Natural killer cell (primary cell): ENCODE data around the gene ADAMTSL1. TPM values are rescaled to one million over a fixed set of nuclear protein-coding genes. Genes with fewer than 3 reads are reported as not detected.

ENCODE experiments used
- ATAC-seq, 3 donors: fragments of 150-1000 bp in 2 of 3; fragments of 200-7000 bp in 1 of 3; cut with Tn5 transposase; 1 replicate in 1 of 3; 2 replicates in 2 of 3; pipeline ENCODE4 v1.10.0; 2021; ENCODE audit warnings: mild to moderate bottlenecking in 2 of 3, moderate library complexity in 2 of 3
- DNase-seq, 2 donors: peaks; one replicate each; pipeline versions ENCODE4 v3.0.0 to v3.0.0-alpha.2; 2013 to 2021; ENCODE audit warnings: mixed read lengths in 1 of 2
- H3K27ac ChIP-seq: one replicate; pipeline ENCODE4 v1.5.1; 2013; ENCODE audit warnings: mild to moderate bottlenecking, low read length
- H3K27me3 ChIP-seq: one replicate; pipeline ENCODE4 v1.6.1; 2013; ENCODE audit warnings: low read length; ENCODE audit not compliant: control insufficient read depth, insufficient read depth
- H3K36me3 ChIP-seq: one replicate; pipeline ENCODE4 v1.6.1; 2013; ENCODE audit warnings: low read length; ENCODE audit not compliant: control insufficient read depth, insufficient read depth
- H3K4me1 ChIP-seq: one replicate; pipeline ENCODE4 v1.6.1; 2013; ENCODE audit warnings: low read length; ENCODE audit not compliant: control insufficient read depth, insufficient read depth
- H3K4me3 ChIP-seq: one replicate; pipeline ENCODE4 v1.5.1; 2013; ENCODE audit warnings: low read length
- H3K9me3 ChIP-seq: one replicate; pipeline ENCODE4 v1.6.1; 2013; ENCODE audit warnings: low read length; ENCODE audit not compliant: control insufficient read depth, insufficient read depth
- H3K27ac Mint-ChIP-seq, 2 donors: one replicate each; pipeline ENCODE4 v1.8.0; 2022; ENCODE audit warnings: mild to moderate bottlenecking in 2 of 2, mixed read lengths in 2 of 2, moderate library complexity in 1 of 2
- H3K27me3 Mint-ChIP-seq, 2 donors: one replicate each; pipeline ENCODE4 v1.8.0; 2022; ENCODE audit warnings: low read depth in 2 of 2, mixed read lengths in 2 of 2
- H3K36me3 Mint-ChIP-seq: one replicate; pipeline ENCODE4 v1.8.0; 2022; ENCODE audit warnings: mixed read lengths
- H3K4me1 Mint-ChIP-seq, 2 donors: one replicate each; pipeline ENCODE4 v1.8.0; 2022; ENCODE audit warnings: mixed read lengths in 2 of 2
- H3K4me3 Mint-ChIP-seq: one replicate; pipeline ENCODE4 v1.8.0; 2022; ENCODE audit warnings: mild to moderate bottlenecking, moderate library complexity, mixed read lengths
- H3K9me3 Mint-ChIP-seq, 2 donors: one replicate each; pipeline ENCODE4 v1.8.0; 2022; ENCODE audit warnings: mixed read lengths in 2 of 2
- WGBS: methylation state at CpG from one replicate; pipeline ENCODE4 v1.1.7; 2013; ENCODE audit warnings: missing lambda C conversion rate; ENCODE audit not compliant: insufficient coverage; 5-methylcytosine and 5-hydroxymethylcytosine counted together
- intact Hi-C: fragments of 100-400 bp; cut with micrococcal nuclease; formaldehyde crosslinking; loops from one replicate; pipeline ENCODE4 v1.14.2; 2022
- total RNA-seq, 4 donors: library from RNA; stranded (reverse); fragments of 120-200 nt in 1 of 4; gene quantifications; one replicate each; pipeline versions ENCODE4 v1.2.3 to v1.2.4, GENCODE V29; 2013 to 2022
- TF ChIP-seq, protein P1 (sequence below): fragments of 200-600 bp; IDR thresholded peaks from one replicate; pipeline ENCODE4 v1.8.0; 2022; ENCODE audit warnings: antibody characterized with exemption

ADAMTSL1 gene
- total RNA-seq, 3 donors from 2014 or later (not counting 1 experiment from before 2014, with no cell fraction given): not detected

DNA sequence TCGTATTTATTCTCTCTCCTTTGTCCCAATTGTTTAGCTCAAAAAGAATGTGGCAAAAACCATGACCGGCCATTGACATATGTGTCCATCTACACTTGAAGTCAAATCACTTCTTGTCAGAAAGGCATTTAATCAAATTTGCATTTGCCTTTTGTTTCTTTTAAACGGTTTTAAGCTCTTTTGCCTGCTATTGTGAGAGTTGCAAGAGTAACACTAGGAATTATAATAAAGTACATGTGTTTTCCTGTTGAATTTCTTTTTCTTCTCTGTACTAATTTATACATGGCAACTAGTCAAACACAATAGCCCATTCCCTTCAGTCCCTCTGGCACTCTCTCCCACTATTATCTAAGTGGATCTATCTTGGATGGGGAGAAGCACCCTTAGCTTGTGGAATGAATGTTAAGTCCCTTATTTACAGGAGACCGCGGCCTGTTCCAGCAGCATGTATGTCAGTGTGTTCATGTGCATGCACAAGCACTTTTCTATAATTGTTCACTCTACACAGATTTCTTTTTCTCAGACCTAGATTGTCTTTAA, 3.2 kb downstream of the ADAMTSL1 start:
- no peaks in the 10 kb centered on the region for H3K4me1 ChIP-seq

DNA sequence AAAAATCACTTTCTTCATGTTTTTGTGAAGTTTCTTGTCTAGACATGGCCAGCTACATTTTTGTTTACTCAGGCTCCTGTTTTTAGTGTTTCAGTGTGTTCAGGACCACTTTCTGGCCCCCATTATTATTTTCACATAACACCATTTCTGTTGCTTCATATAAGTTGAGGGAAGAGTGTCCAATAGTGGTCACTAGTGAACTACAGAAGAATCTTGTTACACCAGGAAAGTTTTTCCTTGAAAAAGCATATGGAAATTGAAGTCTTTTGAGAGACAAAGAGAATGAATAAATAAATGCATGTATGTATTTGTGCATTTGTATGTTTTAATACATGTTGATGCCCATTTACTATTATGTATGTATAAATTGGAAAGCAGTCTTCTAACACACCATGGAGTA, 3.8 kb downstream of the ADAMTSL1 start:
- H3K36me3 Mint-ChIP-seq: no peaks in the 10 kb centered on the region
- no peaks in the 10 kb centered on the region for H3K9me3 ChIP-seq
- H3K36me3 ChIP-seq: no peaks in the 10 kb centered on the region
- H3K27me3 Mint-ChIP-seq: peaks cover 3 to 25% of the 10 kb centered on the region in 2 donors
- no peak overlapping the region for H3K4me3 Mint-ChIP-seq
- H3K4me3 ChIP-seq: no peak overlapping the region
- no peak for ATAC-seq
- no peak overlapping the region for H3K27ac Mint-ChIP-seq
- H3K4me1 Mint-ChIP-seq: no peaks in the 10 kb centered on the region
- no peaks in the 10 kb centered on the region for H3K4me1 ChIP-seq
- intact Hi-C loops: no loop called here
- no peak overlapping the region for H3K27ac ChIP-seq
- peaks cover 3% of the 10 kb centered on the region for H3K27me3 ChIP-seq
- TF ChIP-seq, protein P1, sequence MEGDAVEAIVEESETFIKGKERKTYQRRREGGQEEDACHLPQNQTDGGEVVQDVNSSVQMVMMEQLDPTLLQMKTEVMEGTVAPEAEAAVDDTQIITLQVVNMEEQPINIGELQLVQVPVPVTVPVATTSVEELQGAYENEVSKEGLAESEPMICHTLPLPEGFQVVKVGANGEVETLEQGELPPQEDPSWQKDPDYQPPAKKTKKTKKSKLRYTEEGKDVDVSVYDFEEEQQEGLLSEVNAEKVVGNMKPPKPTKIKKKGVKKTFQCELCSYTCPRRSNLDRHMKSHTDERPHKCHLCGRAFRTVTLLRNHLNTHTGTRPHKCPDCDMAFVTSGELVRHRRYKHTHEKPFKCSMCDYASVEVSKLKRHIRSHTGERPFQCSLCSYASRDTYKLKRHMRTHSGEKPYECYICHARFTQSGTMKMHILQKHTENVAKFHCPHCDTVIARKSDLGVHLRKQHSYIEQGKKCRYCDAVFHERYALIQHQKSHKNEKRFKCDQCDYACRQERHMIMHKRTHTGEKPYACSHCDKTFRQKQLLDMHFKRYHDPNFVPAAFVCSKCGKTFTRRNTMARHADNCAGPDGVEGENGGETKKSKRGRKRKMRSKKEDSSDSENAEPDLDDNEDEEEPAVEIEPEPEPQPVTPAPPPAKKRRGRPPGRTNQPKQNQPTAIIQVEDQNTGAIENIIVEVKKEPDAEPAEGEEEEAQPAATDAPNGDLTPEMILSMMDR: no peak
- H3K9me3 Mint-ChIP-seq: peaks cover 0 to 3% of the 10 kb centered on the region in 2 donors
- no peak for DNase-seq

More for the DNA sequence above, 3.2 kb downstream of the ADAMTSL1 start:
- ATAC-seq (no peak), DNase-seq (no peak)
- H3K27me3 ChIP-seq: peaks cover 3% of the 10 kb centered on the region
- H3K36me3 Mint-ChIP-seq: no peaks in the 10 kb centered on the region
- no peak overlapping the region for H3K4me3 Mint-ChIP-seq
- TF ChIP-seq, protein P1: no peak
- H3K4me3 ChIP-seq: no peak overlapping the region
- H3K27me3 Mint-ChIP-seq: peaks cover 3 to 25% of the 10 kb centered on the region in 2 donors
- peaks cover 0 to 3% of the 10 kb centered on the region in 2 donors for H3K9me3 Mint-ChIP-seq
- no peaks in the 10 kb centered on the region for H3K36me3 ChIP-seq
- H3K9me3 ChIP-seq: no peaks in the 10 kb centered on the region
- 84% methylated on average over 5 of the region's 5 CpGs for WGBS
- H3K4me1 Mint-ChIP-seq: no peaks in the 10 kb centered on the region
- H3K27ac Mint-ChIP-seq: no peak overlapping the region
- H3K27ac ChIP-seq: no peak overlapping the region
- intact Hi-C loops: no loop called here

DNA sequence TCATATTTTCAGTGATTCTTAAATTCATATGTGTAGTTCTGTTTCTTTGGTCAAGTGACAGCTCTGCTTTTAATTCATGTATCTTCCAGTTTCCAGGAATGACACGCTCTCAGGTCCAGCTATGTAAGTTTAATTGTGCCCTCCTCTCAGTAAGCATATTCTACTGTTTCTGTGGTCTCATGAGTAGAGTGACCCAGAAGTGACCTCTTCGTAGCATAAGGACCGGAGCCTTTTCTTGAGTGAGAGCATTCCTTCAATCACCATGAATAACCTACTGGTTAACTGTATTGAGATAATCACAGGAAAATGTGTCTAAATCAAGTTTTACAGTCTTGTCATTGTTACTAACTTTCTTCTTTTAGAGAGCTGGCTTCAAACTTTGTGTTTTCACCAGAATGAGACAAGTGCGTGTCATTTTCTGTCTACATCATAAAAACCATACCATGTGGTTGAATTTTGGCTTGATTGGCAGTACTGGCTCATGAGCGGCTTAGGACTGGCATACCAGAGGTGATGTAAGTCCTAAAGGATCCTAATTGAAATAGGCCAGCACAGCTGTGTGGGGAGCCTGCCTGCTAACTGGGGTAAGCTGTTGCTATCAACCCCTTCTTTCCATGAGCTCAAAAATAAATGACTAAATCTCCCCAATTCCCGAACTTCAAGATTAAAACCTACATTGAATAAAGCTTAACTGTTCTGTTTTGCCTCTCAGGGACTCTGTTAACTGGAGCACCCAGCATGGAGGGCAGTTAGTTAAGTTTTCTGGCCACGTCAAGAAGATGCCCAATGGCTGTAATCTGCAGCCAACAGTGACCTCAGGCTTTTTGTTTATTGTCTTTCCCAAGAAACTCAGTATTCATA, 4.8 kb downstream of the ADAMTSL1 start:
- TF ChIP-seq, protein P1: no peak
- Mint-ChIP-seq H3K36me3 (no peaks in the 10 kb centered on the region), H3K27ac (no peak overlapping the region), H3K9me3 (peaks cover 0 to 3% of the 10 kb centered on the region in 2 donors), H3K4me1 (no peaks in the 10 kb centered on the region), H3K4me3 (no peak overlapping the region), H3K27me3 (peaks cover 3 to 25% of the 10 kb centered on the region in 2 donors)
- no peak overlapping the region for H3K27ac ChIP-seq
- DNase-seq: no peak
- peaks cover 3% of the 10 kb centered on the region for H3K27me3 ChIP-seq
- ATAC-seq: no peak
- H3K36me3 ChIP-seq: no peaks in the 10 kb centered on the region
- H3K4me1 ChIP-seq: no peaks in the 10 kb centered on the region
- no peaks in the 10 kb centered on the region for H3K9me3 ChIP-seq
- H3K4me3 ChIP-seq: no peak overlapping the region
- intact Hi-C loops: no loop called here
- 79% methylated on average over 5 of the region's 7 CpGs for WGBS
